ENCODE data around the gene ERBB4.

Gene ERBB4

GRCh38 chr2:212028798-212029394 lies 509.7 kb downstream of the ERBB4 start:
- H3K4me3 ChIP-seq (ENCODE audit: low read length), result no peak overlapping the region
- H3K9me2 ChIP-seq (replicated peaks; ENCODE audit: control insufficient read depth, low read length), result no peaks in the 10 kb centered on the region
- H4K20me1 ChIP-seq (ENCODE audit: control insufficient read depth, insufficient read depth, low read depth, low read length), result no peaks in the 10 kb centered on the region
- no peaks in the 10 kb centered on the region for H3F3A ChIP-seq (ENCODE audit: control insufficient read depth, insufficient read depth)
- H3K36me3 ChIP-seq (ENCODE audit: control insufficient read depth, low read length), result no peaks in the 10 kb centered on the region
- H3K4me2 ChIP-seq (ENCODE audit: low read length), result no peak overlapping the region
- no peaks in the 10 kb centered on the region for H3K4me1 ChIP-seq (ENCODE audit: control insufficient read depth, low read length)
- no peak overlapping the region for H3K27ac ChIP-seq (ENCODE audit: low read depth, low read length)
- no peaks in the 10 kb centered on the region for H3K79me2 ChIP-seq (ENCODE audit: control insufficient read depth, low read length)
- H3K9me3 ChIP-seq (ENCODE audit: control insufficient read depth, insufficient read depth, low read length), result no peaks in the 10 kb centered on the region
- no peak for TF ChIP-seq CTCF (IDR thresholded peaks at IDR 0.05; ENCODE audit: low read depth, low read length, poor library complexity, severe bottlenecking)
- no peak for TF ChIP-seq EZH2phosphoT487 (IDR thresholded peaks at IDR 0.05; ENCODE audit: borderline replicate concordance, low read length)
- no peaks in the 10 kb centered on the region for H3K27me3 ChIP-seq (ENCODE audit: control insufficient read depth, low read length)

GRCh38 chr2:212027681-212028628 lies 510.6 kb downstream of the ERBB4 start:
- Histone ChIP-seq H3K4me2 (ENCODE audit: low read length) (no peak overlapping the region), H3F3A (ENCODE audit: control insufficient read depth, insufficient read depth) (no peaks in the 10 kb centered on the region), H3K27me3 (ENCODE audit: control insufficient read depth, low read length) (no peaks in the 10 kb centered on the region), H3K9me3 (ENCODE audit: control insufficient read depth, insufficient read depth, low read length) (no peaks in the 10 kb centered on the region), H3K36me3 (ENCODE audit: control insufficient read depth, low read length) (no peaks in the 10 kb centered on the region), H4K20me1 (ENCODE audit: control insufficient read depth, insufficient read depth, low read depth, low read length) (no peaks in the 10 kb centered on the region), H3K27ac (ENCODE audit: low read depth, low read length) (no peak overlapping the region), H3K9me2 (replicated peaks; ENCODE audit: control insufficient read depth, low read length) (no peaks in the 10 kb centered on the region), H3K4me1 (ENCODE audit: control insufficient read depth, low read length) (no peaks in the 10 kb centered on the region), H3K4me3 (ENCODE audit: low read length) (no peak overlapping the region), H3K79me2 (ENCODE audit: control insufficient read depth, low read length) (no peaks in the 10 kb centered on the region)
- TF ChIP-seq CTCF (IDR thresholded peaks at IDR 0.05; ENCODE audit: low read depth, low read length, poor library complexity, severe bottlenecking) (no peak), EZH2phosphoT487 (IDR thresholded peaks at IDR 0.05; ENCODE audit: borderline replicate concordance, low read length) (no peak)

GRCh38 chr2:212024040-212024439 lies 514.6 kb downstream of the ERBB4 start:
- Histone ChIP-seq H3K36me3 (ENCODE audit: control insufficient read depth, low read length) (no peaks in the 10 kb centered on the region), H3K4me2 (ENCODE audit: low read length) (no peak overlapping the region), H3F3A (ENCODE audit: control insufficient read depth, insufficient read depth) (no peaks in the 10 kb centered on the region), H3K9me2 (replicated peaks; ENCODE audit: control insufficient read depth, low read length) (no peaks in the 10 kb centered on the region), H3K27me3 (ENCODE audit: control insufficient read depth, low read length) (no peaks in the 10 kb centered on the region), H3K4me3 (ENCODE audit: low read length) (no peak overlapping the region), H3K9me3 (ENCODE audit: control insufficient read depth, insufficient read depth, low read length) (no peaks in the 10 kb centered on the region), H3K79me2 (ENCODE audit: control insufficient read depth, low read length) (no peaks in the 10 kb centered on the region), H4K20me1 (ENCODE audit: control insufficient read depth, insufficient read depth, low read depth, low read length) (no peaks in the 10 kb centered on the region), H3K4me1 (ENCODE audit: control insufficient read depth, low read length) (no peaks in the 10 kb centered on the region), H3K27ac (ENCODE audit: low read depth, low read length) (no peak overlapping the region)
- TF ChIP-seq CTCF (IDR thresholded peaks at IDR 0.05; ENCODE audit: low read depth, low read length, poor library complexity, severe bottlenecking) (no peak), EZH2phosphoT487 (IDR thresholded peaks at IDR 0.05; ENCODE audit: borderline replicate concordance, low read length) (no peak)

Measured in DOHH2 (cell line).